GM06990 (cell line): ENCODE data around the gene LITAF.
"Not testable (repeated sequence)": the region's sequence is repeated elsewhere in the genome, so short reads cannot be mapped to it uniquely, and the experiment has no call there.

Experiments
- DNase-seq: peaks from one replicate; pipeline ENCODE4 v3.0.0-alpha.2; 2011; ENCODE audit not compliant: insufficient read length; ENCODE audit errors: extremely low read depth
- H3K27me3 ChIP-seq: replicated peaks from 2 replicates; pipeline ENCODE4 v1.6.0; 2011; ENCODE audit warnings: low read length; ENCODE audit not compliant: control insufficient read depth, insufficient read depth
- H3K36me3 ChIP-seq: 2 replicates; pipeline ENCODE4 v1.5.1; 2011; ENCODE audit warnings: low read length; ENCODE audit not compliant: control insufficient read depth, insufficient read depth
- H3K4me3 ChIP-seq: replicated peaks from 2 replicates; pipeline ENCODE4 v1.5.1; 2011; ENCODE audit warnings: low read depth, mild to moderate bottlenecking, control low read depth, low read length
- CTCF ChIP-seq: IDR thresholded peaks from 2 replicates; pipeline ENCODE4 v1.5.1; 2011; ENCODE audit warnings: low read length, control low read depth, mild to moderate bottlenecking, inconsistent platforms; ENCODE audit not compliant: insufficient read depth, poor library complexity, severe bottlenecking

Gene LITAF

GRCh38 chr16:11560701-11561453, 25.8 kb downstream of the LITAF start:
- TF ChIP-seq CTCF: no peak
- no peak for DNase-seq
- Histone ChIP-seq H3K36me3 (peaks cover 12% of the 10 kb centered on the region), H3K27me3 (no peaks in the 10 kb centered on the region), H3K4me3 (no peak overlapping the region)

- not testable (repeated sequence) for H3K27me3 ChIP-seq, DNase-seq, H3K4me3 ChIP-seq
- H3K36me3 ChIP-seq: peaks cover 22% of the 10 kb centered on the region
These were observed 28.4 kb downstream of the LITAF start for GRCh38 chr16:11558308-11558823.

DNA sequence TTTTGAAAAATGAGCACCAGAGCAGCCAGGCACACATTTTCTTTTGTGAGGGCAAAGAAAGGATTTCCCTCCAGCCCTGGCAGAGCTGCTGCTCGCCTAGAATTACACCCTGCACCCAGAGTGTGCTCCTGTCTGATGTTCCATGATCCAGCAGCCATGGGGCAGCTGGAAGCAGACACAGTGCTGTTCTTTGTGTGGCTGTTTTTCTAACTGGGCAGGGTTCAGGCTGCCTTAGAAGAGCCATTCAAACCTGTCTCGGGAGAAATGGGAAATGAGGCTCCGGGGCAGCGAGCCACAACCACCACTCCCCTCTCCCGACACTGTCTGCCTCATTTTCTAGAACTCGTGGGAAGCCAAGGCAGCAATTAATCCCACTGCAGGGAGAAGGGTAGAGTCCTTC, 28.9 kb downstream of the LITAF start:
- Histone ChIP-seq H3K4me3 (no peak overlapping the region), H3K36me3 (peaks cover 24% of the 10 kb centered on the region), H3K27me3 (no peaks in the 10 kb centered on the region)
- no peak for TF ChIP-seq CTCF
- DNase-seq: no peak

DNA sequence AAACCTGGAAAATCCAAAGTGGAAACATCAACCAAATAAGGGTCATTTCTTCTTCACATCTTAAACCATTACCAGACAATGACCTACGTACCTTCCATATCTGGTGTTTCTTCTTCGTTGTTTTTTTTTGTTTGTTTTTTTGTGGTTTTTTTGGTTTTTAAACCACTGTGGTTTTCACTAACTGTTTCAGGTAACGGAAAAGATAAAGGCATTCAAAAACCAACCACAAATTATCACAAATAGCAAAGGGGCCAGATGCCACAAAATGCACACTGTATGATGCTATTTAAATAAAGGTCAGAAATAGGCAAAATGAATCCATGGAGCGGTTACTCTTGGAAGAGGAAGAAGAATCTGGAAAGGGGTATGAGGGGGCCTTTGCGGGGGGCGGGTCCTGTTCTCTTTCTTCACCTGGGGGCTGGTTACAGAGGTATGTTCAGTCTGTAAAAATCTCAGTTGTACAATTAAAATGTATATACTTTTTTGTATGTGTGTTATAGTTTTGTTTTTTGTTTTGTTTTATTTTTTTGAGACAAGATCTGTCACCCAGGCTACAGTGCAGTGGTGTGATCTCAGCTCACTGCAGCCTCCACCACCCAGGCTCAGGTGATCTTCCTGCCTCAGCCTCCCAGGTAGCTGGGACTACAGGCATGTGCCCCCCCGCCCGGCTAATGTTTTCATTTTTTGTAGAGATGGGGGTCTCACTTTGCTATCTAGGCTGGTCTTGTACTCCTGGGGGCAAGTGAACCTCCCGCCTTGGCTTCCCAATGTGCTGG, 29.6 kb downstream of the LITAF start:
- no peak for DNase-seq
- no peak for TF ChIP-seq CTCF
- peaks cover 25% of the 10 kb centered on the region for H3K36me3 ChIP-seq
- H3K27me3 ChIP-seq: no peaks in the 10 kb centered on the region
- no peak overlapping the region for H3K4me3 ChIP-seq

DNA sequence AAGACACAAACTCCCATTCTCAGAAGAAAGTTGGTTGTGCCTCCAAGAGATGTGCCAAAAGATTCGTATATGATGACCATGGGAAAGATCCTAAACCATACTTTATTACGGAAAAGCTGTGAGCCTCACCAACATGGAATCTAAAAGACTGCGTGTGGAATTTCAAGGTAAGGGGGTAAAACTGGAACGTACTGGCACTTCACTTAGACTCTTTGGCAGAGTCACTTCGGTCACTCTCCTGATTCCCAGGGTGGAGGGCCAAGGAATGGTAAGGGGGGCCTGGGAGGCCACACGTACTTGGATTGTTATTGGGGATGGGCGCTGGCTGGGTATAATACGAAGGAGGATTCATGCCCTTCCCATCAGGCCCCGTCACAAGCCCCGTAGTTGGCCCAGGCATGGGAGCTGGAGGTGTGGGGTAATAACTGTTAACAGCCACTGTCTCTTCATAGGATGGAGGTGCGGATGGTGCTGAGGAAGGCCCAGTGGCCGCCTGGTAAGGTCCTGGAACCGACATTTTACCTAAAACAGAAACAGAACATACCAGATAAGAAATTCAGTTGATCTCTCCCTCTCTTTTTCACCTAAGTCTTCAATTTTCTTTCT, 30.4 kb downstream of the LITAF start:
- no peak for DNase-seq
- Histone ChIP-seq H3K27me3 (no peaks in the 10 kb centered on the region), H3K36me3 (peaks cover 25% of the 10 kb centered on the region), H3K4me3 (no peak overlapping the region)
- TF ChIP-seq CTCF: no peak

DNA sequence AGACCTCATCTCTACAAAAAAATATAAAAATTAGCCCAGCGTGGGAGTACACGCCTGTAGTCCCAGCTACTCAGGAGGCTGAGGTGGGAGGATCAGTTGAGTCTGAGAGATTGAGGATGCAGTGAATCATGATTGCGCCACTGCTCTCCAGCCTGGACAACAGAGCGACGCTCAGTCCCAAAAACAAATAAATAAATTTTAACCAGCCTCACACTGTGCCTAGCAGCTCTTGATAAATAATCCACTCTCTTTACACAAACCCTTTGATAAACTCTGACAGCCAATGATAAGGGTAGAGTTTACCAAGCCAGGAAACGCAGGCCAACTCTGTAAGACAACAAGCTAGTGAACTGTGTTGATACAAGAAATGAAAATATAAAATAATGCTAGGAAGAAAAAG, 32.7 kb downstream of the LITAF start:
- Histone ChIP-seq H3K36me3 (peaks cover 31% of the 10 kb centered on the region), H3K27me3 (no peaks in the 10 kb centered on the region), H3K4me3 (no peak overlapping the region)
- no peak for TF ChIP-seq CTCF
- DNase-seq: no peak
